ENCODE results near the gene MAD2L2.
A peak's percentile ranks its signal among the peaks of the same experiment; 100 is the strongest.
"Not testable (repeated sequence)": the region's sequence is repeated elsewhere in the genome, so short reads cannot be mapped to it uniquely, and the experiment has no call there.

The MAD2L2 gene

GRCh38 chr1:11647333-11647732 lies 33.6 kb downstream of the MAD2L2 start:
- TF ChIP-seq CTCF (IDR thresholded peaks at IDR 0.05; ENCODE audit: low read depth, low read length, missing control alignments), result no peak
- DNase-seq (ENCODE audit: low read depth), result no peak
- in situ Hi-C loops (cut with HindIII; ENCODE audit: low sequenced_read_pairs), result no loop called here
- H3K4me3 ChIP-seq (ENCODE audit: low read depth, low read length), result no peak overlapping the region

- H3K4me3 ChIP-seq (ENCODE audit: low read depth, low read length), result no peak overlapping the region
- no peak for DNase-seq (ENCODE audit: low read depth)
- TF ChIP-seq CTCF (IDR thresholded peaks at IDR 0.05; ENCODE audit: low read depth, low read length, missing control alignments), result no peak
- in situ Hi-C loops (cut with HindIII; ENCODE audit: low sequenced_read_pairs), result no loop called here
Measured at GRCh38 chr1:11646317-11646716, 34.6 kb downstream of the MAD2L2 start.

GRCh38 chr1:11645670-11646265 lies 35.2 kb downstream of the MAD2L2 start:
- no peak overlapping the region for H3K4me3 ChIP-seq (ENCODE audit: low read depth, low read length)
- TF ChIP-seq CTCF (IDR thresholded peaks at IDR 0.05; ENCODE audit: low read depth, low read length, missing control alignments), result peak; percentile 82
- DNase-seq (ENCODE audit: low read depth), result peak; percentile 44
- in situ Hi-C loops (cut with HindIII; ENCODE audit: low sequenced_read_pairs), result no loop called here

GRCh38 chr1:11645270-11645669 lies 35.7 kb downstream of the MAD2L2 start:
- no peak for TF ChIP-seq CTCF (IDR thresholded peaks at IDR 0.05; ENCODE audit: low read depth, low read length, missing control alignments)
- no peak overlapping the region for H3K4me3 ChIP-seq (ENCODE audit: low read depth, low read length)
- in situ Hi-C loops (cut with HindIII; ENCODE audit: low sequenced_read_pairs), result no loop called here
- no peak for DNase-seq (ENCODE audit: low read depth)

DNA sequence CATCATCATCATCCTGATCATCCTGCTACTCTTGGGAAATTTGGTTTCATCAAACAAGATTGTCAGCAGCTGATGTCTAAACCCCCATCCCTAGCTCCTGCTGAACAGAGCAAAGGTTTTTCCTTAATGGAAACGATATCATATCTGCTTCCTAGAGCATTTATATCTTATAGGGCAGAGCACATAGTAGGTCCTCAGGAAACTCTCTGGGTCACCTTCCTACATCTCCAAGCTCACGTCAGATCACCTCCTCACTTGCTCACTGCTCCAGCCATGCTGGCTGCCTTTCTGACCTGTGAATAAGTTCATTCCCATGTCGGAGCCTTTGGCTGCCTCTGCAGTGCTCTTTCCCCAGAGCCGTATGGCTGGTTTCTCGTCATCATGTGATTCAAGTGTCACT lies 37.2 kb downstream of the MAD2L2 start:
- DNase-seq (ENCODE audit: low read depth), result no peak
- H3K4me3 ChIP-seq (ENCODE audit: low read depth, low read length), result no peak overlapping the region
- in situ Hi-C loops (cut with HindIII; ENCODE audit: low sequenced_read_pairs), result no loop called here
- no peak for TF ChIP-seq CTCF (IDR thresholded peaks at IDR 0.05; ENCODE audit: low read depth, low read length, missing control alignments)

DNA sequence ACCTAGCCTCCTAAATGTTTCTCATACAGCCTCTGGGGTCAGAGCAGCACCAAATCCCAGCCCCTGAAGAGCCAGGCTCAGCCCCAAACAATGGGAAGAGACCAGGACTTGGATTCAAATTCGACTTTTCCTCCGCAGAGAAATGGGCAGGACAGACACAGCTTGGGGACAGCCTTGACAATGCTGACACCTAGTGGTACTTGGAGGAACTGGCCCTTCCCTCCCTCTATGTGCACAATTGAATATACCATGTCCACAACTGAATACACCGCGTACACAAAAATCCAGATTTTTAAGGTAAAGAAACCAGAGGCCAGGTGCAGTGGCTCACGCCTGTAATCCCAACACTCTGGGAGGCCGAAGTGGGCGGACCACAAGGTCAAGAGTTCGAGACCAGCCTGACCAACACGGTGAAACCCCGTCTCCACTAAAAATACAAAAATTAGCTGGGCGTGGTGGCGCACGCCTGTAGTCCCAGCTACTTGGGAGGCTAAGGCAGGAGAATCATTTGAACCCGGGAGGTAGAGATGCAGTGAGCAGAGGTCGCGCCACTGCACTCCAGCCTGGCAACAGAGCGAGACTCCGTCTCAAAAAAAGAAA lies 38.4 kb downstream of the MAD2L2 start:
- in situ Hi-C loops (cut with HindIII; ENCODE audit: low sequenced_read_pairs); H3K4me3 ChIP-seq (ENCODE audit: low read depth, low read length): not testable (repeated sequence)
- DNase-seq (ENCODE audit: low read depth), result peak; percentile 36
- peak; percentile 97 for TF ChIP-seq CTCF (IDR thresholded peaks at IDR 0.05; ENCODE audit: low read depth, low read length, missing control alignments)
